ENCODE data around the gene GNAO1. TPM values are rescaled to one million over a fixed set of nuclear protein-coding genes. Genes with fewer than 3 reads are reported as not detected.

Gene GNAO1
- total and polyA plus RNA-seq, 2 donors (not counting 1 experiment from before 2014, with no cell fraction given): 0.13 to 5.1 TPM

DNA sequence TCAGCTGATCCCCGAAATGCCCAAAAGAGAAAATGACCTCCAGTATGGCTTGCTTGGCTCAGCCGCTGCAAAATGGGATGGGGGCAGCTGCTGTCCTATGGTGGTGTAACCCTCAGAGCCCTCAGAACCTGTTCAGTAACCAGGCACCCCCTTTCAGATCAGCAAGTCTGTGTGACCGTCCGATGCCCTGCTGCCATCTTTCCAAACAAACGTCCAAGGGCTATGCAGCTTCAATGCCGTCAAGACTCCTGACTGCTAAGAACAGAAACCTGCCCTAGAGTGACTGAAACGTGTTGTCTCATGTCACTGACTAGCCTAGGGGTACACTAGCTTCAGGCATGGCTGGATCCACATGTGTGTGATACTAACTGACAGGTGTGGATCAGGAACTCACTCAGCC lies 70.4 kb downstream of the GNAO1 start:
- TF ChIP-seq, protein P1, sequence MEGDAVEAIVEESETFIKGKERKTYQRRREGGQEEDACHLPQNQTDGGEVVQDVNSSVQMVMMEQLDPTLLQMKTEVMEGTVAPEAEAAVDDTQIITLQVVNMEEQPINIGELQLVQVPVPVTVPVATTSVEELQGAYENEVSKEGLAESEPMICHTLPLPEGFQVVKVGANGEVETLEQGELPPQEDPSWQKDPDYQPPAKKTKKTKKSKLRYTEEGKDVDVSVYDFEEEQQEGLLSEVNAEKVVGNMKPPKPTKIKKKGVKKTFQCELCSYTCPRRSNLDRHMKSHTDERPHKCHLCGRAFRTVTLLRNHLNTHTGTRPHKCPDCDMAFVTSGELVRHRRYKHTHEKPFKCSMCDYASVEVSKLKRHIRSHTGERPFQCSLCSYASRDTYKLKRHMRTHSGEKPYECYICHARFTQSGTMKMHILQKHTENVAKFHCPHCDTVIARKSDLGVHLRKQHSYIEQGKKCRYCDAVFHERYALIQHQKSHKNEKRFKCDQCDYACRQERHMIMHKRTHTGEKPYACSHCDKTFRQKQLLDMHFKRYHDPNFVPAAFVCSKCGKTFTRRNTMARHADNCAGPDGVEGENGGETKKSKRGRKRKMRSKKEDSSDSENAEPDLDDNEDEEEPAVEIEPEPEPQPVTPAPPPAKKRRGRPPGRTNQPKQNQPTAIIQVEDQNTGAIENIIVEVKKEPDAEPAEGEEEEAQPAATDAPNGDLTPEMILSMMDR (IDR thresholded peaks at IDR 0.05): no peak
- TF ChIP-seq EZH2 (IDR thresholded peaks at IDR 0.05; ENCODE audit: borderline replicate concordance, insufficient read depth, low read depth, low read length, poor library complexity, severe bottlenecking): no peak
- no peak overlapping the region for H3K27ac ChIP-seq (ENCODE audit: low read length in 2 of 2)
- no peak for DNase-seq
- H3K9ac ChIP-seq (ENCODE audit: low read length): no peak overlapping the region
- 79% methylated on average over 7 of the region's 7 CpGs for WGBS (ENCODE audit: insufficient coverage)
- peaks cover 0 to 5% of the 10 kb centered on the region in 2 donors for H3K4me1 ChIP-seq (ENCODE audit: control insufficient read depth in 2 of 2, insufficient read depth in 2 of 2, low read length in 2 of 2)
- intact Hi-C loops (cut with micrococcal nuclease): no loop called here
- no peak overlapping the region for H3K4me3 ChIP-seq (ENCODE audit: control extremely low read depth in 1 of 5, extremely low read depth in 1 of 5, insufficient read depth in 1 of 5, low read depth in 2 of 5, low read length in 4 of 5)
- H3K36me3 ChIP-seq (replicated peaks in 1 of 2; ENCODE audit: control extremely low read depth in 1 of 2, control insufficient read depth in 1 of 2, extremely low read depth in 1 of 2, insufficient read depth in 2 of 2, low read length in 1 of 2): no peaks in the 10 kb centered on the region
- CTCF ChIA-PET: no interaction called here
- H3K9me3 Mint-ChIP-seq (ENCODE audit: insufficient read depth): no peaks in the 10 kb centered on the region
- POLR2A ChIA-PET: no interaction called here
- peaks cover 0 to 7% (median 0%) of the 10 kb centered on the region in 4 experiments for H3K27me3 ChIP-seq (replicated peaks in 1 of 4; ENCODE audit: control extremely low read depth in 1 of 4, control insufficient read depth in 3 of 4, insufficient read depth in 4 of 4, low read length in 3 of 4)
- H3K4me2 ChIP-seq (replicated peaks; ENCODE audit: low read depth, low read length, poor library complexity, severe bottlenecking): no peak overlapping the region
- no peak overlapping the region for H2AFZ ChIP-seq (ENCODE audit: insufficient read depth, low read depth, low read length, poor library complexity, severe bottlenecking)
- peaks cover 14% of the 10 kb centered on the region for H3K27me3 Mint-ChIP-seq
- H3K4me3 Mint-ChIP-seq: no peak overlapping the region
- no peak overlapping the region for H3K27ac Mint-ChIP-seq
- ATAC-seq (ENCODE audit: low read depth): no peak
- no peaks in the 10 kb centered on the region for H3K79me2 ChIP-seq (ENCODE audit: control insufficient read depth, insufficient read depth, low read length)
- no peaks in the 10 kb centered on the region for H4K20me1 ChIP-seq (ENCODE audit: control insufficient read depth, insufficient read depth, low read length, poor library complexity, severe bottlenecking)
- no peaks in the 10 kb centered on the region for H3K9me3 ChIP-seq (ENCODE audit: control extremely low read depth in 1 of 3, control insufficient read depth in 2 of 3, insufficient read depth in 1 of 3, low read length in 2 of 3)
- H3K4me1 Mint-ChIP-seq: peaks cover 5% of the 10 kb centered on the region

DNA sequence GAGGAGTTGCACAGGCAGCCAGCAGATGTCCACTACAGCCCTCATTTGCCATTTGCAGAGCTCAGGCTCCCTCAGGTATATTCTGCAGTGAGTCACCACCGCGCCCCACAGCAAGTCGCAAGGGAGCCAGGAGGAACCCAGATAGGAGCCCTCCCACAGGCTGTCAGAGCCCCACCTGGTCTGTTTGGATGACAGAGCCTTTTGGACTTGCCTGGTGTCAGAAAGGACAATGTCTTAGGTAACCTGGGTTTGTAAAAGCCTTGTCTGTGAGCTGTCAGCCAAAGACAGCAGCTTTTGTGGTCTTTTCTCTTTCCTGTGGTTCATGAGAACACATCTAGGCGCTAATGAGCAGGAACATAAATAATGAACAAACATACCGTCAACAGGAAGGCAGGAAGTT lies 70.9 kb downstream of the GNAO1 start:
- CTCF ChIA-PET: no interaction called here

More for the DNA sequence above, 70.9 kb downstream of the GNAO1 start:
- intact Hi-C loops (cut with micrococcal nuclease): no loop called here
- POLR2A ChIA-PET: no interaction called here
- Mint-ChIP-seq H3K27ac (no peak overlapping the region), H3K9me3 (ENCODE audit: insufficient read depth) (no peaks in the 10 kb centered on the region), H3K4me3 (no peak overlapping the region), H3K4me1 (peaks cover 5% of the 10 kb centered on the region), H3K27me3 (peaks cover 9% of the 10 kb centered on the region)
- DNase-seq (no peak), ATAC-seq (ENCODE audit: low read depth) (no peak)
- Histone ChIP-seq H3K27ac (ENCODE audit: low read length in 2 of 2) (no peak overlapping the region), H3K9ac (ENCODE audit: low read length) (no peak overlapping the region), H3K36me3 (replicated peaks in 1 of 2; ENCODE audit: control extremely low read depth in 1 of 2, control insufficient read depth in 1 of 2, extremely low read depth in 1 of 2, insufficient read depth in 2 of 2, low read length in 1 of 2) (no peaks in the 10 kb centered on the region), H3K9me3 (ENCODE audit: control extremely low read depth in 1 of 3, control insufficient read depth in 2 of 3, insufficient read depth in 1 of 3, low read length in 2 of 3) (no peaks in the 10 kb centered on the region), H3K79me2 (ENCODE audit: control insufficient read depth, insufficient read depth, low read length) (no peaks in the 10 kb centered on the region), H3K4me3 (ENCODE audit: control extremely low read depth in 1 of 5, extremely low read depth in 1 of 5, insufficient read depth in 1 of 5, low read depth in 2 of 5, low read length in 4 of 5) (no peak overlapping the region), H3K4me2 (replicated peaks; ENCODE audit: low read depth, low read length, poor library complexity, severe bottlenecking) (no peak overlapping the region), H4K20me1 (ENCODE audit: control insufficient read depth, insufficient read depth, low read length, poor library complexity, severe bottlenecking) (no peaks in the 10 kb centered on the region), H2AFZ (ENCODE audit: insufficient read depth, low read depth, low read length, poor library complexity, severe bottlenecking) (no peak overlapping the region), H3K4me1 (ENCODE audit: control insufficient read depth in 2 of 2, insufficient read depth in 2 of 2, low read length in 2 of 2) (peaks cover 0 to 5% of the 10 kb centered on the region in 2 donors), H3K27me3 (replicated peaks in 1 of 4; ENCODE audit: control extremely low read depth in 1 of 4, control insufficient read depth in 3 of 4, insufficient read depth in 4 of 4, low read length in 3 of 4) (peaks cover 0 to 7% (median 0%) of the 10 kb centered on the region in 4 experiments)
- TF ChIP-seq, protein P1 (IDR thresholded peaks at IDR 0.05): no peak
- TF ChIP-seq EZH2 (IDR thresholded peaks at IDR 0.05; ENCODE audit: borderline replicate concordance, insufficient read depth, low read depth, low read length, poor library complexity, severe bottlenecking): no peak
- 0% methylated on average over 3 of the region's 5 CpGs for WGBS (ENCODE audit: insufficient coverage)

All from B cell (primary cell).